Progenitor cell of endocrine pancreas (in vitro differentiated cells): ENCODE data around the gene TMEM243. TPM values are rescaled to one million over a fixed set of nuclear protein-coding genes. Genes with fewer than 3 reads are reported as not detected.
"Not testable (repeated sequence)": the region's sequence is repeated elsewhere in the genome, so short reads cannot be mapped to it uniquely, and the experiment has no call there.

Experiments
- DNase-seq: peaks from one replicate; pipeline ENCODE4 v3.0.0; 2021; ENCODE audit warnings: low spot score; ENCODE audit not compliant: unreplicated experiment
- H3K27ac Mint-ChIP-seq: 2 replicates; pipeline ENCODE4 v1.8.0; 2021; ENCODE audit warnings: mild to moderate bottlenecking, moderate library complexity, mixed read lengths
- H3K27me3 Mint-ChIP-seq: 2 replicates; pipeline ENCODE4 v1.8.0; 2021; ENCODE audit warnings: mixed read lengths
- H3K36me3 Mint-ChIP-seq: 2 replicates; pipeline ENCODE4 v1.8.0; 2022; ENCODE audit warnings: mixed read lengths; ENCODE audit not compliant: insufficient read depth
- H3K4me1 Mint-ChIP-seq: 2 replicates; pipeline ENCODE4 v1.8.0; 2021; ENCODE audit warnings: low read depth, mixed read lengths
- H3K4me3 Mint-ChIP-seq: 2 replicates; pipeline ENCODE4 v1.8.0; 2021; ENCODE audit warnings: low read depth, mild to moderate bottlenecking, moderate library complexity, mixed read lengths
- H3K9me3 Mint-ChIP-seq: 2 replicates; pipeline ENCODE4 v1.8.0; 2021; ENCODE audit warnings: low read depth, mixed read lengths
- CTCF ChIP-seq: fragments of 200-600 bp; sonication (generic); IDR thresholded peaks from one replicate; pipeline ENCODE4 v1.5.0; 2021; ENCODE audit warnings: antibody characterized with exemption, mild to moderate bottlenecking; ENCODE audit not compliant: unreplicated experiment
- long read RNA-seq: library from polyadenylated mRNA; unstranded; transcript quantifications from one replicate; pipeline ENCODE4 v2.0.0, GENCODE V29; 2020
- total RNA-seq: library from RNA; stranded (reverse); gene quantifications from 2 replicates; pipeline ENCODE4 v1.2.1, GENCODE V29; 2021

The TMEM243 gene
- total RNA-seq, result 15.9 and 16.6 TPM in 2 replicates
- long read RNA-seq, partial matches to known transcripts, result 0 of 4 reads
- long read RNA-seq, other reads (novel, unspliced or antisense), result 1 of 4 reads

- H3K4me1 Mint-ChIP-seq, result peaks cover 17% of the 10 kb centered on the region
- H3K4me3 Mint-ChIP-seq, result peak within 1 kb of the TSS; percentile 95
- H3K36me3 Mint-ChIP-seq, result no peaks in the 10 kb centered on the region
- peak; percentile 32 for DNase-seq
- H3K27ac Mint-ChIP-seq, result peak within 1 kb of the TSS; percentile 86
- no peaks in the 10 kb centered on the region for H3K27me3 Mint-ChIP-seq
- no peaks in the 10 kb centered on the region for H3K9me3 Mint-ChIP-seq
- TF ChIP-seq CTCF, result peak; percentile 17
These were observed at the start of gene TMEM243 for GRCh38 chr7:87219545-87220025. TSS of gene TMEM243 (minus strand) at chr7:87219732. CDS start at chr7:87219503, 229 bp downstream.

DNA sequence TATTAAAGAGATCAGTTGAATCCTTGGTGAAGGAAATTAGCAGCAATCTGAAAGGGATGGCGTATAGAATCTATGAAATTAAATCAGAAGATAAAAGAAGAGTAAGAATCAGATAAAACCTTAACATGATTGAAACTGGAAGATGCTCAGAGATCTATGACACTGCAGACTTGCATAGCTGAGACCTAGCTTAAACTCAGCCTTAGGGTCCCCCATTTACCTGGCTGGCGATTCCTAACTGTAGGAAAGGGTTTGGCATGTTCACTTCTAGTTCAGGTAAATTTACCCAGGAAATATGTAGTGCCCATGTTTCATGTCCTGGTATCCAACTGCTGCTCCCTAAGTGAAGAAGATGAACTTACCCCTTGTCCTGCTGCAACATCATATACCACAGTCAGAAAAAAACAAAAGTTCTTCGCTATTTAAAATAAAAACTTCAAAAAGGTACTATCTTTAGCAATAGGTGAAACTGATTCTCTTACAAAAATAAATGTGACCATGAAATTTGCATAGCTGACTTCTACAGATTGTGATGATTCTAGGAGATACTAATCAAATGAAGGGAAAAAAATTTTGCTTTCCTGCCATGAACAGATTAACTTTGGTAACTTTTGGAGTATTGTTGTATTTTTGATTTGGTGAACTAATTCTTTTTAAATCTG, 47.8 kb upstream of the TMEM243 start:
- Mint-ChIP-seq H3K9me3 (peaks cover 3% of the 10 kb centered on the region), H3K4me3 (no peak overlapping the region), H3K27me3 (no peaks in the 10 kb centered on the region), H3K27ac (no peak overlapping the region), H3K36me3 (no peaks in the 10 kb centered on the region), H3K4me1 (no peaks in the 10 kb centered on the region)
- no peak for DNase-seq
- no peak for TF ChIP-seq CTCF

DNA sequence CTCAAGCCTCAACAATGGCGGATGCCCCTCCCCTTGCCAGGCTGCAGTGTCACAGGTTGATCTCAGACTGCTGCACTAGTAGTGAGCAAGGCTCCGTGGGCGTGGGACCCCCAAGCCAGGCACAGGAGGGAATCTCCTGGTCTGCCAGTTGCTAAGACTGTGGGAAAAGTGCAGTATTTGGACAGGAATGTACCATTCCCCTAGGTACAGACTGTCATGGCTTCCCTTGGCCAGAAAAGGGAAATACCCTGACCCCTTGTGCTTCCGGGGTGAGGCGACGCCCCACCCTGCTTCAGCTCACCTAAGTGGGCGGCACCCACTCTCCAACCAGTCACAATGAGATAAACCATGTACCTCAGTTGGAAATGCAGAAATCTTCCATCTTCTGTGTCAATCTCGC, 44.0 kb upstream of the TMEM243 start:
- Mint-ChIP-seq H3K27ac (no peak overlapping the region), H3K4me1 (no peaks in the 10 kb centered on the region), H3K9me3 (peaks cover 3% of the 10 kb centered on the region), H3K27me3 (no peaks in the 10 kb centered on the region), H3K4me3 (no peak overlapping the region), H3K36me3 (no peaks in the 10 kb centered on the region)
- DNase-seq, result no peak
- TF ChIP-seq CTCF, result no peak

- Mint-ChIP-seq H3K4me1 (no peaks in the 10 kb centered on the region), H3K36me3 (no peaks in the 10 kb centered on the region), H3K9me3 (peaks cover 4% of the 10 kb centered on the region), H3K27me3 (peaks cover 2% of the 10 kb centered on the region), H3K4me3 (no peak overlapping the region), H3K27ac (no peak overlapping the region)
- DNase-seq, result no peak
- no peak for TF ChIP-seq CTCF
These were observed 34.1 kb upstream of the TMEM243 start for GRCh38 chr7:87253589-87254087.

DNA sequence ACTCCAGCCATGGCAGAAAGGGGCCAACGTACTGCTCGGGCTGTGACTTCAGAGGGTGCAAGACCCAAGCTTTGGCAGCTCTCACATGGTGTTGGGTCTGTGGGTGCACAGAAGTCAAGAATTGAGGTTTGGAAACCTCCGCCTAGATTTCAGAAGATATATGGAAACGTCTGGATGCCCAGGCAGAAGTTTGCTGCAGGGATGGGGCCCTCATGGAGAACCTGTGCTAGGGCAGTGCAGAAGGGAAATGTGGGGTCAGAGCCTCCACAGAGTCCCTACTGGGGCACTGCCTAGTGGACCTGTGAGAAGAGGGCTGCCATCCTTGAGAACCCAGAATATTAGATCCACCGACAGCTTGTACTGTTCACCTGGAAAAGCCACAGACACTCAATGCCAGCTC, 26.1 kb upstream of the TMEM243 start:
- H3K9me3 Mint-ChIP-seq, result peaks cover 17% of the 10 kb centered on the region
- not testable (repeated sequence) for H3K36me3 Mint-ChIP-seq

GRCh38 chr7:87238464-87239051, 19.0 kb upstream of the TMEM243 start:
- not testable (repeated sequence) for DNase-seq, H3K36me3 Mint-ChIP-seq, H3K27ac Mint-ChIP-seq, H3K4me1 Mint-ChIP-seq, H3K27me3 Mint-ChIP-seq, H3K4me3 Mint-ChIP-seq, H3K9me3 Mint-ChIP-seq

More for the DNA sequence above, 26.1 kb upstream of the TMEM243 start:
- H3K4me3 Mint-ChIP-seq, H3K27ac Mint-ChIP-seq, H3K27me3 Mint-ChIP-seq, H3K4me1 Mint-ChIP-seq, DNase-seq: not testable (repeated sequence)
